ENCODE results near the gene WNT3A.

DNA sequence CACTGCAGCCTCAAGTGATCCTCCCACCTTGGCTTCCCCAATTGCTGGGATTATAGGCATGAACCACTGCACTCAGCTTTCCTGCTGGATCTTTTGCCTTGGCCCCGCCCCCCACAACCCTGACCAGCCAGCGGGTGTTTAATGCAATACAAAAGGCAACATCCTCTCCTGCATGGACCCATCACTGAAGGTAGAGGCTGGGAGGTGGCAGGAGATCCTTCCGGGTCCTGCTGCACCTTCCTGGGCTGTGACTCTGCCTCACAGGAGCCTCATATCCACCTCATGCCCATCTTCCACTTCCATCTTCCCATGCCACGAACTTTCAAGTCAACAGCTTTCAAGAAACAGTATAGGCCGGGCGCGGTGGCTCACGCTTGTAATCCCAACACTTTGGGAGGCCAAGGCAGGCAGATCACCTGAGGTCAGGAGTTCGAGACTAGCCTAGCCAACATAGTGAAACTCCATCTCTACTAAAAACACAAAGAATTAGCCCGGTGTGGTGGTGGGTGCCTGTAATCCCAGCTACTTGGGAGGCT lies 47.4 kb upstream of the WNT3A start:
- TF ChIP-seq POLR2A (IDR thresholded peaks at IDR 0.05), result no peak
- TF ChIP-seq CTCF (IDR thresholded peaks at IDR 0.05 in 8 of 11, conservative IDR thresholded peaks at IDR 0.05 in 3 of 11), result no peak
- no peak for TF ChIP-seq POLR2AphosphoS5 (IDR thresholded peaks at IDR 0.05)

Measured in spleen (tissue), 7 donors.